ENCODE results near the gene AIPL1. TPM values are rescaled to one million over a fixed set of nuclear protein-coding genes. Genes with fewer than 3 reads are reported as not detected.

The AIPL1 gene
- total and polyA plus RNA-seq, 2 experiments from 2014 or later: 0.17 to 0.24 TPM

- H3K4me1 ChIP-seq (ENCODE audit: insufficient read depth): peaks cover 31% of the 10 kb centered on the region
- no peak overlapping the region for H3K4me3 ChIP-seq
- 0 out of 2 replicates have a peak, but pooled peaks cover 3% of the 10 kb centered on the region for H3K9me2 ChIP-seq (ENCODE audit: insufficient read depth)
- no peak overlapping the region for H3K27ac ChIP-seq (ENCODE audit: low read depth)
- H3K36me3 ChIP-seq (ENCODE audit: insufficient read depth): no peaks in the 10 kb centered on the region
- peak overlapping the region; percentile 70 for H2AFZ ChIP-seq
- peaks cover 10% of the 10 kb centered on the region for H3K27me3 Mint-ChIP-seq (ENCODE audit: insufficient read depth, low read depth, poor library complexity)
- peaks cover 13% of the 10 kb centered on the region for H3K36me3 Mint-ChIP-seq (ENCODE audit: low read depth)
- ATAC-seq (no peak), DNase-seq (ENCODE audit: low spot score) (peak; percentile 53)
- H4K20me1 ChIP-seq (replicated peaks; ENCODE audit: insufficient read depth): no peaks in the 10 kb centered on the region
- no peak for TF ChIP-seq REST (IDR thresholded peaks at IDR 0.05; ENCODE audit: unreplicated experiment)
- TF ChIP-seq STAT1 (IDR thresholded peaks at IDR 0.05; ENCODE audit: unreplicated experiment): no peak
- TF ChIP-seq, protein P1, sequence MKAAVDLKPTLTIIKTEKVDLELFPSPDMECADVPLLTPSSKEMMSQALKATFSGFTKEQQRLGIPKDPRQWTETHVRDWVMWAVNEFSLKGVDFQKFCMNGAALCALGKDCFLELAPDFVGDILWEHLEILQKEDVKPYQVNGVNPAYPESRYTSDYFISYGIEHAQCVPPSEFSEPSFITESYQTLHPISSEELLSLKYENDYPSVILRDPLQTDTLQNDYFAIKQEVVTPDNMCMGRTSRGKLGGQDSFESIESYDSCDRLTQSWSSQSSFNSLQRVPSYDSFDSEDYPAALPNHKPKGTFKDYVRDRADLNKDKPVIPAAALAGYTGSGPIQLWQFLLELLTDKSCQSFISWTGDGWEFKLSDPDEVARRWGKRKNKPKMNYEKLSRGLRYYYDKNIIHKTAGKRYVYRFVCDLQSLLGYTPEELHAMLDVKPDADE (IDR thresholded peaks at IDR 0.05): no peak
- TF ChIP-seq CREB1 (CRISPR knock-in tag; IDR thresholded peaks at IDR 0.05; ENCODE audit: low read depth): no peak
- no peak for TF ChIP-seq POLR2AphosphoS5 (IDR thresholded peaks at IDR 0.05; ENCODE audit: low read depth)
- TF ChIP-seq JUNB (IDR thresholded peaks at IDR 0.05; ENCODE audit: unreplicated experiment): no peak
- TF ChIP-seq ZNF114 (CRISPR knock-in tag; IDR thresholded peaks at IDR 0.05): no peak
- TF ChIP-seq, protein P2, sequence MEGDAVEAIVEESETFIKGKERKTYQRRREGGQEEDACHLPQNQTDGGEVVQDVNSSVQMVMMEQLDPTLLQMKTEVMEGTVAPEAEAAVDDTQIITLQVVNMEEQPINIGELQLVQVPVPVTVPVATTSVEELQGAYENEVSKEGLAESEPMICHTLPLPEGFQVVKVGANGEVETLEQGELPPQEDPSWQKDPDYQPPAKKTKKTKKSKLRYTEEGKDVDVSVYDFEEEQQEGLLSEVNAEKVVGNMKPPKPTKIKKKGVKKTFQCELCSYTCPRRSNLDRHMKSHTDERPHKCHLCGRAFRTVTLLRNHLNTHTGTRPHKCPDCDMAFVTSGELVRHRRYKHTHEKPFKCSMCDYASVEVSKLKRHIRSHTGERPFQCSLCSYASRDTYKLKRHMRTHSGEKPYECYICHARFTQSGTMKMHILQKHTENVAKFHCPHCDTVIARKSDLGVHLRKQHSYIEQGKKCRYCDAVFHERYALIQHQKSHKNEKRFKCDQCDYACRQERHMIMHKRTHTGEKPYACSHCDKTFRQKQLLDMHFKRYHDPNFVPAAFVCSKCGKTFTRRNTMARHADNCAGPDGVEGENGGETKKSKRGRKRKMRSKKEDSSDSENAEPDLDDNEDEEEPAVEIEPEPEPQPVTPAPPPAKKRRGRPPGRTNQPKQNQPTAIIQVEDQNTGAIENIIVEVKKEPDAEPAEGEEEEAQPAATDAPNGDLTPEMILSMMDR (conservative IDR thresholded peaks at IDR 0.05; ENCODE audit: low read depth in 2 of 2): no peak
- TF ChIP-seq, protein P3, sequence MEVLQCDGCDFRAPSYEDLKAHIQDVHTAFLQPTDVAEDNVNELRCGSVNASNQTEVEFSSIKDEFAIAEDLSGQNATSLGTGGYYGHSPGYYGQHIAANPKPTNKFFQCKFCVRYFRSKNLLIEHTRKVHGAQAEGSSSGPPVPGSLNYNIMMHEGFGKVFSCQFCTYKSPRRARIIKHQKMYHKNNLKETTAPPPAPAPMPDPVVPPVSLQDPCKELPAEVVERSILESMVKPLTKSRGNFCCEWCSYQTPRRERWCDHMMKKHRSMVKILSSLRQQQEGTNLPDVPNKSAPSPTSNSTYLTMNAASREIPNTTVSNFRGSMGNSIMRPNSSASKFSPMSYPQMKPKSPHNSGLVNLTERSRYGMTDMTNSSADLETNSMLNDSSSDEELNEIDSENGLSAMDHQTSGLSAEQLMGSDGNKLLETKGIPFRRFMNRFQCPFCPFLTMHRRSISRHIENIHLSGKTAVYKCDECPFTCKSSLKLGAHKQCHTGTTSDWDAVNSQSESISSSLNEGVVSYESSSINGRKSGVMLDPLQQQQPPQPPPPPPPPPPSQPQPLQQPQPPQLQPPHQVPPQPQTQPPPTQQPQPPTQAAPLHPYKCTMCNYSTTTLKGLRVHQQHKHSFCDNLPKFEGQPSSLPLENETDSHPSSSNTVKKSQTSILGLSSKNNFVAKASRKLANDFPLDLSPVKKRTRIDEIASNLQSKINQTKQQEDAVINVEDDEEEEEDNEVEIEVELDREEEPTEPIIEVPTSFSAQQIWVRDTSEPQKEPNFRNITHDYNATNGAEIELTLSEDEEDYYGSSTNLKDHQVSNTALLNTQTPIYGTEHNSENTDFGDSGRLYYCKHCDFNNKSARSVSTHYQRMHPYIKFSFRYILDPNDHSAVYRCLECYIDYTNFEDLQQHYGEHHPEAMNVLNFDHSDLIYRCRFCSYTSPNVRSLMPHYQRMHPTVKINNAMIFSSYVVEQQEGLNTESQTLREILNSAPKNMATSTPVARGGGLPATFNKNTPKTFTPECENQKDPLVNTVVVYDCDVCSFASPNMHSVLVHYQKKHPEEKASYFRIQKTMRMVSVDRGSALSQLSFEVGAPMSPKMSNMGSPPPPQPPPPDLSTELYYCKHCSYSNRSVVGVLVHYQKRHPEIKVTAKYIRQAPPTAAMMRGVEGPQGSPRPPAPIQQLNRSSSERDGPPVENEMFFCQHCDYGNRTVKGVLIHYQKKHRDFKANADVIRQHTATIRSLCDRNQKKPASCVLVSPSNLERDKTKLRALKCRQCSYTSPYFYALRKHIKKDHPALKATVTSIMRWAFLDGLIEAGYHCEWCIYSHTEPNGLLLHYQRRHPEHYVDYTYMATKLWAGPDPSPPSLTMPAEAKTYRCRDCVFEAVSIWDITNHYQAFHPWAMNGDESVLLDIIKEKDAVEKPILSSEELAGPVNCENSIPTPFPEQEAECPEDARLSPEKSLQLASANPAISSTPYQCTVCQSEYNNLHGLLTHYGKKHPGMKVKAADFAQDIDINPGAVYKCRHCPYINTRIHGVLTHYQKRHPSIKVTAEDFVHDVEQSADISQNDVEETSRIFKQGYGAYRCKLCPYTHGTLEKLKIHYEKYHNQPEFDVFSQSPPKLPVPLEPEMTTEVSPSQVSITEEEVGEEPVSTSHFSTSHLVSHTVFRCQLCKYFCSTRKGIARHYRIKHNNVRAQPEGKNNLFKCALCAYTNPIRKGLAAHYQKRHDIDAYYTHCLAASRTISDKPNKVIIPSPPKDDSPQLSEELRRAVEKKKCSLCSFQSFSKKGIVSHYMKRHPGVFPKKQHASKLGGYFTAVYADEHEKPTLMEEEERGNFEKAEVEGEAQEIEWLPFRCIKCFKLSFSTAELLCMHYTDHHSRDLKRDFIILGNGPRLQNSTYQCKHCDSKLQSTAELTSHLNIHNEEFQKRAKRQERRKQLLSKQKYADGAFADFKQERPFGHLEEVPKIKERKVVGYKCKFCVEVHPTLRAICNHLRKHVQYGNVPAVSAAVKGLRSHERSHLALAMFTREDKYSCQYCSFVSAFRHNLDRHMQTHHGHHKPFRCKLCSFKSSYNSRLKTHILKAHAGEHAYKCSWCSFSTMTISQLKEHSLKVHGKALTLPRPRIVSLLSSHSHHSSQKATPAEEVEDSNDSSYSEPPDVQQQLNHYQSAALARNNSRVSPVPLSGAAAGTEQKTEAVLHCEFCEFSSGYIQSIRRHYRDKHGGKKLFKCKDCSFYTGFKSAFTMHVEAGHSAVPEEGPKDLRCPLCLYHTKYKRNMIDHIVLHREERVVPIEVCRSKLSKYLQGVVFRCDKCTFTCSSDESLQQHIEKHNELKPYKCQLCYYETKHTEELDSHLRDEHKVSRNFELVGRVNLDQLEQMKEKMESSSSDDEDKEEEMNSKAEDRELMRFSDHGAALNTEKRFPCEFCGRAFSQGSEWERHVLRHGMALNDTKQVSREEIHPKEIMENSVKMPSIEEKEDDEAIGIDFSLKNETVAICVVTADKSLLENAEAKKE (CRISPR knock-in tag; IDR thresholded peaks at IDR 0.05): no peak
- no peak for TF ChIP-seq NANOG (IDR thresholded peaks at IDR 0.05; ENCODE audit: borderline replicate concordance)
- no peak for TF ChIP-seq EZH2phosphoT487 (IDR thresholded peaks at IDR 0.05; ENCODE audit: unreplicated experiment)
- TF ChIP-seq EZH2 (IDR thresholded peaks at IDR 0.05; ENCODE audit: low read depth, unreplicated experiment): no peak
- TF ChIP-seq ZNF331 (CRISPR knock-in tag; IDR thresholded peaks at IDR 0.05; ENCODE audit: low read depth): no peak
- H3K79me2 ChIP-seq (replicated peaks; ENCODE audit: insufficient read depth): peaks cover 6% of the 10 kb centered on the region
- H3K4me2 ChIP-seq: peak overlapping the region; percentile 24
- H3K9me3 Mint-ChIP-seq: peaks cover 12% of the 10 kb centered on the region
- peaks cover 49% of the 10 kb centered on the region for H3K4me1 Mint-ChIP-seq
- no peak overlapping the region for H3K27ac Mint-ChIP-seq
- H3K27me3 ChIP-seq (ENCODE audit: insufficient read depth): no peaks in the 10 kb centered on the region
- no peak overlapping the region for H3K4me3 Mint-ChIP-seq
- H3F3A ChIP-seq (replicated peaks; ENCODE audit: low read depth): 0 out of 2 replicates have a peak, but pooled peaks cover 3% of the 10 kb centered on the region
These were observed 5.0 kb upstream of the AIPL1 start for GRCh38 chr17:6439951-6440350.
